SK-N-SH (cell line): ENCODE data around the gene BTRC. TPM values are rescaled to one million over a fixed set of nuclear protein-coding genes. Genes with fewer than 3 reads are reported as not detected.

ENCODE experiments used
- CTCF ChIA-PET: fragments of 300-600, 350-600 bp; formaldehyde crosslinking; extraction: SDS; loops from one replicate; lab custom pipeline; 2021; lab: Yijun Ruan, JAX
- POLR2A ChIA-PET: fragments of 350-600 bp; sonication (Branson Sonifier 250); formaldehyde crosslinking; extraction: SDS; loops from one replicate; lab custom pipeline; 2020; ENCODE audit warnings: antibody characterized with exemption, inconsistent platforms; lab: Yijun Ruan, JAX
- DNase-seq: peaks from one replicate; pipeline ENCODE4 v3.0.0; 2012
- H2AFZ ChIP-seq: fragments of 200-600 bp; sonication (generic); 2 replicates; pipeline ENCODE4 v1.8.1; 2016; ENCODE audit warnings: antibody characterized with exemption, mild to moderate bottlenecking, low read depth
- H3F3A ChIP-seq: fragments of 200-600 bp; sonication (generic); replicated peaks from 2 replicates; pipeline ENCODE3; 2016; ENCODE audit warnings: antibody characterized with exemption, mild to moderate bottlenecking; ENCODE audit not compliant: insufficient read depth
- H3K27ac ChIP-seq, 2 experiments: fragments of 200-500 bp in 1 of 2; fragments of 200-600 bp in 1 of 2; sonication (Bioruptor generic) in 1 of 2; sonication (generic), shearing (Covaris generic) in 1 of 2; 2 replicates each; pipeline versions ENCODE4 v1.5.1 to v1.6.1; 2014 to 2016; ENCODE audit warnings: low read depth in 2 of 2, inconsistent platforms in 1 of 2, low read length in 1 of 2, mild to moderate bottlenecking in 1 of 2, mixed read lengths in 1 of 2
- H3K27me3 ChIP-seq: fragments of 200-600 bp; sonication (generic), shearing (Covaris generic); 2 replicates; pipeline ENCODE4 v1.6.1; 2016; ENCODE audit warnings: mixed run types; ENCODE audit not compliant: insufficient read depth
- H3K36me3 ChIP-seq, 2 experiments: fragments of 200-500 bp in 1 of 2; fragments of 200-600 bp in 1 of 2; sonication (Bioruptor generic) in 1 of 2; sonication (generic) in 1 of 2; replicated peaks in 1 of 2; 2 replicates each; pipeline versions ENCODE3 to v1.5.1; 2014 to 2016; ENCODE audit warnings: low read length in 1 of 2, mild to moderate bottlenecking in 1 of 2; ENCODE audit not compliant: insufficient read depth in 2 of 2, control insufficient read depth in 1 of 2
- H3K4me1 ChIP-seq, 2 experiments: fragments of 200-500 bp in 1 of 2; fragments of 200-600 bp in 1 of 2; sonication (Bioruptor generic) in 1 of 2; sonication (generic), shearing (Covaris generic) in 1 of 2; 2 replicates each; pipeline versions ENCODE4 v1.5.1 to v1.6.1; 2014 to 2016; ENCODE audit warnings: low read depth in 1 of 2, low read length in 1 of 2, mixed run types in 1 of 2; ENCODE audit not compliant: insufficient read depth in 2 of 2, control insufficient read depth in 1 of 2
- H3K4me2 ChIP-seq: fragments of 200-600 bp; sonication (generic), shearing (Covaris generic); 2 replicates; pipeline ENCODE4 v1.6.1; 2017; ENCODE audit warnings: mixed run types
- H3K4me3 ChIP-seq, 2 experiments: fragments of 200-500 bp in 1 of 2; fragments of 200-600 bp in 1 of 2; sonication (Bioruptor generic) in 1 of 2; sonication (generic), shearing (Covaris generic) in 1 of 2; 2 replicates each; pipeline versions ENCODE4 v1.5.1 to v1.8.1; 2014 to 2016; ENCODE audit warnings: low read depth in 2 of 2, inconsistent platforms in 1 of 2, low read length in 1 of 2, mild to moderate bottlenecking in 1 of 2, mixed read lengths in 1 of 2, moderate library complexity in 1 of 2
- H3K79me2 ChIP-seq: fragments of 200-600 bp; sonication (generic); 2 replicates; pipeline ENCODE4 v1.8.1; 2017; ENCODE audit warnings: mild to moderate bottlenecking; ENCODE audit not compliant: insufficient read depth
- H3K9ac ChIP-seq: fragments of 200-600 bp; sonication (generic); 2 replicates; pipeline ENCODE4 v1.6.1; 2017; ENCODE audit warnings: mixed run types
- H3K9me2 ChIP-seq: fragments of 200-600 bp; sonication (generic); 2 replicates; pipeline ENCODE4 v1.6.1; 2017; ENCODE audit warnings: mixed run types
- H3K9me3 ChIP-seq: fragments of 200-600 bp; sonication (generic); 2 replicates; pipeline ENCODE4 v1.6.1; 2017; ENCODE audit warnings: mixed run types, mild to moderate bottlenecking, moderate library complexity
- H4K20me1 ChIP-seq: fragments of 200-600 bp; sonication (generic); 2 replicates; pipeline ENCODE4 v1.6.1; 2017; ENCODE audit warnings: mild to moderate bottlenecking, mixed run types; ENCODE audit not compliant: insufficient read depth
- CTCF ChIP-seq: fragments of 200-600 bp; sonication (generic); IDR thresholded peaks from 2 replicates; pipeline ENCODE4 v1.6.1; 2017; ENCODE audit warnings: antibody characterized with exemption, mild to moderate bottlenecking, moderate library complexity
- ELF1 ChIP-seq: IDR thresholded peaks from 2 replicates; pipeline ENCODE4 v1.4.0; 2012
- EP300 ChIP-seq, 2 experiments: IDR thresholded peaks; 2 replicates each; pipeline versions ENCODE4 v1.4.0 to v1.6.1; 2012; ENCODE audit warnings: borderline replicate concordance in 1 of 2, low read depth in 1 of 2, low read length in 1 of 2
- GABPA ChIP-seq: IDR thresholded peaks from 2 replicates; pipeline ENCODE4 v1.4.0; 2012; ENCODE audit warnings: low read depth, mild to moderate bottlenecking
- GATA2 ChIP-seq: sonication (generic); formaldehyde crosslinking; IDR thresholded peaks from 2 replicates; pipeline ENCODE4 v1.5.0; 2020; ENCODE audit warnings: mild to moderate bottlenecking, missing genetic modification reagents
- JUND ChIP-seq: IDR thresholded peaks from 2 replicates; pipeline ENCODE4 v1.4.0; 2012
- MEF2A ChIP-seq: IDR thresholded peaks from 2 replicates; pipeline ENCODE4 v1.4.0; 2012; ENCODE audit warnings: low read depth, borderline replicate concordance
- NRF1 ChIP-seq: IDR thresholded peaks from 2 replicates; pipeline ENCODE4 v1.6.1; 2012; ENCODE audit warnings: low read depth, mild to moderate bottlenecking, low read length
- RAD21 ChIP-seq: IDR thresholded peaks from 2 replicates; pipeline ENCODE4 v1.6.1; 2012; ENCODE audit warnings: mild to moderate bottlenecking, low read length
- RCOR1 ChIP-seq: fragments of 150-350 bp; IDR thresholded peaks from 2 replicates; pipeline ENCODE4 v1.6.1; 2017; ENCODE audit warnings: antibody characterized with exemption, low read length
- REST ChIP-seq: IDR thresholded peaks from 2 replicates; pipeline ENCODE4 v1.6.1; 2012; ENCODE audit warnings: mild to moderate bottlenecking, low read depth, low read length, moderate library complexity
- RFX5 ChIP-seq: IDR thresholded peaks from 2 replicates; pipeline ENCODE4 v1.6.1; 2012; ENCODE audit warnings: mild to moderate bottlenecking, improper control_type of control experiment, low read length
- SIN3A ChIP-seq: IDR thresholded peaks from 2 replicates; pipeline ENCODE4 v1.6.1; 2012; ENCODE audit warnings: low read depth, mild to moderate bottlenecking, low read length, moderate library complexity, borderline replicate concordance
- TAF1 ChIP-seq: IDR thresholded peaks from 2 replicates; pipeline ENCODE4 v1.6.1; 2012; ENCODE audit warnings: low read depth, mild to moderate bottlenecking, low read length, moderate library complexity, borderline replicate concordance
- TEAD4 ChIP-seq: IDR thresholded peaks from 2 replicates; pipeline ENCODE4 v1.4.0; 2012; ENCODE audit warnings: mild to moderate bottlenecking, borderline replicate concordance; ENCODE audit not compliant: insufficient read depth
- YY1 ChIP-seq: IDR thresholded peaks from 2 replicates; pipeline ENCODE4 v1.4.0; 2012; ENCODE audit warnings: low read depth, mild to moderate bottlenecking
- WGBS: methylation state at CpG from one replicate; pipeline ENCODE4 v1.1.6; 2017; ENCODE audit warnings: low lambda C conversion rate; 5-methylcytosine and 5-hydroxymethylcytosine counted together
- polyA plus RNA-seq, 3 experiments: library from polyadenylated mRNA; depleted of rRNA; stranded (reverse); fragments of >200 nt; gene quantifications; 2 replicates each; pipeline ENCODE4 v1.2.3, GENCODE V29; 2012
- TF ChIP-seq, protein P1 (sequence below): fragments of 150-350 bp; IDR thresholded peaks from 2 replicates; pipeline ENCODE4 v1.6.1; 2017; ENCODE audit warnings: antibody characterized with exemption, low read length, low read depth, borderline replicate concordance

BTRC gene
- polyA plus RNA-seq, 1 of the 3 experiments (the other 2 are of a cell fraction): 6.5 TPM

- Histone ChIP-seq H3K9me3 (no peaks in the 10 kb centered on the region), H3K4me3 (no peak overlapping the region), H3K9ac (no peak overlapping the region), H3K4me1 (peaks cover 0 to 8% of the 10 kb centered on the region in 2 experiments; a peak in 2 of 4 replicates), H3K27ac (no peak overlapping the region), H3K36me3 (no peaks in the 10 kb centered on the region), H3K79me2 (no peaks in the 10 kb centered on the region), H3K27me3 (no peaks in the 10 kb centered on the region), H3K9me2 (no peaks in the 10 kb centered on the region), H3F3A (peaks cover 6% of the 10 kb centered on the region), H4K20me1 (peaks cover 18% of the 10 kb centered on the region; the same call in 1 of the 2 replicates), H2AFZ (no peak overlapping the region), H3K4me2 (no peak overlapping the region)
- no peak for DNase-seq
- POLR2A ChIA-PET: no interaction called here
- WGBS: 85% methylated on average over 2 of the region's 2 CpGs
- TF ChIP-seq RCOR1: no peak
- no peak for TF ChIP-seq GABPA
- TF ChIP-seq JUND: no peak
- TF ChIP-seq NRF1: no peak
- no peak for TF ChIP-seq YY1
- TF ChIP-seq, protein P1, sequence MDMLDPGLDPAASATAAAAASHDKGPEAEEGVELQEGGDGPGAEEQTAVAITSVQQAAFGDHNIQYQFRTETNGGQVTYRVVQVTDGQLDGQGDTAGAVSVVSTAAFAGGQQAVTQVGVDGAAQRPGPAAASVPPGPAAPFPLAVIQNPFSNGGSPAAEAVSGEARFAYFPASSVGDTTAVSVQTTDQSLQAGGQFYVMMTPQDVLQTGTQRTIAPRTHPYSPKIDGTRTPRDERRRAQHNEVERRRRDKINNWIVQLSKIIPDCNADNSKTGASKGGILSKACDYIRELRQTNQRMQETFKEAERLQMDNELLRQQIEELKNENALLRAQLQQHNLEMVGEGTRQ: no peak
- no peak for TF ChIP-seq RFX5
- no peak for TF ChIP-seq ELF1
- TF ChIP-seq GATA2: peak; percentile 49; the same call in 1 of the 2 replicates
- TF ChIP-seq TEAD4: no peak
- peak; percentile 24 for TF ChIP-seq RAD21
- peak; percentile 57 for TF ChIP-seq CTCF
- TF ChIP-seq EP300 (IDR thresholded peaks at IDR 0.05; ENCODE audit: borderline replicate concordance in 1 of 2, low read depth in 1 of 2, low read length in 1 of 2): peak in 1 of 2 experiments; percentile 39; a peak in 1 of 4 replicates
- CTCF ChIA-PET: interaction anchor here (0.9 to 10.7 kb wide), 46 partner anchors 9 to 302 kb away, joined by 3 to 243 read pairs (median 5); partner anchors contain the start of gene BTRC
These were observed 90.3 kb downstream of the BTRC start for GRCh38 chr10:101444058-101444898.

DNA sequence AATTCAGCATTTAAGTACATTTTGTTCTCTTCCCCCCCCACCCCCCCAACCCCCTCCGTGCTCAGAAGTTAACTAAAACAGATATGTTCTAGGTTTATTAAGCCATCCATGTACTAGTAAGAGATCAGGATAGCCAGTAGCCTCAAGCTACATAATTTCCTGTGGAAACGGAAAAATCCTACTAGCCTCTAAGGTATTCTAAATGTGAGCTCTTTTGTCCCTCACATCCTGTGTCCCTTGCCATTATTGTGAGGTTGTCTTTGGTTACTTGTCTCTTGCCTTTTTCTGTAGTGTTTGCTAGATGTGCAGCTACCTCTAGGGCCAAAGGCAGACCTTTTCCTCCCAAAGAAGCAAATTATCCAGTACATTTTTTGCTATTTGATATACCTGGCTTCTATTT is 92.1 kb downstream of the BTRC start:
- H3K9me2 ChIP-seq: no peaks in the 10 kb centered on the region
- no peaks in the 10 kb centered on the region for H3K36me3 ChIP-seq
- H3K4me3 ChIP-seq: no peak overlapping the region
- no peaks in the 10 kb centered on the region for H3K27me3 ChIP-seq
- H3K9ac ChIP-seq: no peak overlapping the region
- no peak overlapping the region for H3K27ac ChIP-seq
- peaks cover 6% of the 10 kb centered on the region for H3F3A ChIP-seq
- WGBS: 62% methylated on average over 2 of the region's 2 CpGs
- H2AFZ ChIP-seq: no peak overlapping the region
- CTCF ChIA-PET: interaction anchor here (1.5 to 10.7 kb wide), 6 partner anchors 10 to 232 kb away, joined by 7 to 243 read pairs (median 36); no protein-coding TSS in a partner anchor
- POLR2A ChIA-PET: no interaction called here
- no peaks in the 10 kb centered on the region for H3K9me3 ChIP-seq
- no peaks in the 10 kb centered on the region for H3K79me2 ChIP-seq
- H3K4me2 ChIP-seq: no peak overlapping the region
- DNase-seq: no peak
- H4K20me1 ChIP-seq: peaks cover 18% of the 10 kb centered on the region; the same call in 1 of the 2 replicates
- peaks cover 0 to 20% of the 10 kb centered on the region in 2 experiments; a peak in 2 of 4 replicates for H3K4me1 ChIP-seq
- no peak for TF ChIP-seq SIN3A
- no peak for TF ChIP-seq JUND
- no peak for TF ChIP-seq MEF2A
- TF ChIP-seq REST: no peak
- no peak for TF ChIP-seq NRF1
- no peak for TF ChIP-seq TAF1
- no peak for TF ChIP-seq CTCF
- no peak for TF ChIP-seq GABPA
